ENCODE data around the gene PPP2R5D. TPM values are rescaled to one million over a fixed set of nuclear protein-coding genes. Genes with fewer than 3 reads are reported as not detected.

PPP2R5D gene
- total and polyA plus RNA-seq, 2 donors = 25.0 to 45.8 TPM

DNA sequence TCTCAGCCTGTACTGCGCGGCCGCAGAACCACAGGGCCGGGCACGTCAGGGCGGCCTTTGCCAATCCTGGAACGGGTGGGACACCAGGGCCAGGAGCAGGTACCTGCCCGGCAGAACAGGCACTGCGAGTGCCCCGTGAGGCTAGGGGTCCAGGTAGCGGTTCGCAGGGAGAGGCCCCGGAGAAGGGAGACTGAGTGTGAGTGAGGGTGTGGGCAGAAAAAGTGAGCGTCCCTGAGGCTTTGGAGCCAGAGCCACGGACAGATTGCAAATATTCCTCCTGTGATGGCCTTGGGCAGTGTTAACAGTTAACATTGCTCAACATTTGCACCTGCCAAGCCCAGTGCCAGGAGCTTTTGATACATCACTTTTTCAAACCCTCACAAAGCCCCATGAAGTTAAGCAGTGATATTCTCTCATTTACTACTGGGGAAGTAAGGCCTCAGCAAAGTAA is 23.3 kb upstream of the PPP2R5D start:
- DNase-seq (ENCODE audit: low read depth in 6 of 9, low spot score in 9 of 9) = peak in 1 of 9 donors; percentile 20
- Histone ChIP-seq H3K36me3 (ENCODE audit: control insufficient read depth in 2 of 2, insufficient read depth in 2 of 2, low read length in 1 of 2) (peaks cover 34 to 38% of the 10 kb centered on the region in 2 donors), H3K27ac (ENCODE audit: low read depth in 1 of 2, low read length in 1 of 2) (no peak overlapping the region), H3K4me3 (ENCODE audit: low read length in 2 of 2) (peak overlapping the region; percentile 26 to 41), H3K27me3 (ENCODE audit: control insufficient read depth in 2 of 2, insufficient read depth in 1 of 2, low read length in 1 of 2) (peaks cover 0 to 14% of the 10 kb centered on the region in 2 donors), H3K9me3 (ENCODE audit: control insufficient read depth in 2 of 2, insufficient read depth in 1 of 2, low read length in 1 of 2) (peaks cover 0 to 4% of the 10 kb centered on the region in 2 donors), H3K4me1 (ENCODE audit: control insufficient read depth in 2 of 2, insufficient read depth in 2 of 2, low read length in 2 of 2) (peaks cover 14 to 52% of the 10 kb centered on the region in 2 donors)
- WGBS = 48% methylated on average over 15 of the region's 15 CpGs

- Histone ChIP-seq H3K27me3 (ENCODE audit: control insufficient read depth in 2 of 2, insufficient read depth in 1 of 2, low read length in 1 of 2) (peaks cover 0 to 14% of the 10 kb centered on the region in 2 donors), H3K4me3 (ENCODE audit: low read length in 2 of 2) (no peak overlapping the region), H3K4me1 (ENCODE audit: control insufficient read depth in 2 of 2, insufficient read depth in 2 of 2, low read length in 2 of 2) (peaks cover 14 to 52% of the 10 kb centered on the region in 2 donors), H3K36me3 (ENCODE audit: control insufficient read depth in 2 of 2, insufficient read depth in 2 of 2, low read length in 1 of 2) (peaks cover 43 to 46% of the 10 kb centered on the region in 2 donors), H3K27ac (ENCODE audit: low read depth in 1 of 2, low read length in 1 of 2) (peak overlapping the region in 1 of 2 donors; percentile 74), H3K9me3 (ENCODE audit: control insufficient read depth in 2 of 2, insufficient read depth in 1 of 2, low read length in 1 of 2) (peaks cover 0 to 4% of the 10 kb centered on the region in 2 donors)
- 97% methylated on average over 12 of the region's 12 CpGs for WGBS
- no peak for DNase-seq (ENCODE audit: low read depth in 6 of 9, low spot score in 9 of 9)
Observed at GRCh38 chr6:42962096-42962495, 22.3 kb upstream of the PPP2R5D start.

- Histone ChIP-seq H3K36me3 (ENCODE audit: control insufficient read depth in 2 of 2, insufficient read depth in 2 of 2, low read length in 1 of 2) (peaks cover 47 to 52% of the 10 kb centered on the region in 2 donors), H3K4me3 (ENCODE audit: low read length in 2 of 2) (no peak overlapping the region), H3K9me3 (ENCODE audit: control insufficient read depth in 2 of 2, insufficient read depth in 1 of 2, low read length in 1 of 2) (peaks cover 0 to 4% of the 10 kb centered on the region in 2 donors), H3K27me3 (ENCODE audit: control insufficient read depth in 2 of 2, insufficient read depth in 1 of 2, low read length in 1 of 2) (peaks cover 0 to 14% of the 10 kb centered on the region in 2 donors), H3K27ac (ENCODE audit: low read depth in 1 of 2, low read length in 1 of 2) (peak overlapping the region in 1 of 2 donors; percentile 74), H3K4me1 (ENCODE audit: control insufficient read depth in 2 of 2, insufficient read depth in 2 of 2, low read length in 2 of 2) (peaks cover 14 to 52% of the 10 kb centered on the region in 2 donors)
- peak in 5 of 9 donors; percentile 47 to 85 (median 69) for DNase-seq (ENCODE audit: low read depth in 6 of 9, low spot score in 9 of 9)
- WGBS = 86% methylated on average over 13 of the region's 13 CpGs
Observed at GRCh38 chr6:42962502-42963178, 21.7 kb upstream of the PPP2R5D start.

DNA sequence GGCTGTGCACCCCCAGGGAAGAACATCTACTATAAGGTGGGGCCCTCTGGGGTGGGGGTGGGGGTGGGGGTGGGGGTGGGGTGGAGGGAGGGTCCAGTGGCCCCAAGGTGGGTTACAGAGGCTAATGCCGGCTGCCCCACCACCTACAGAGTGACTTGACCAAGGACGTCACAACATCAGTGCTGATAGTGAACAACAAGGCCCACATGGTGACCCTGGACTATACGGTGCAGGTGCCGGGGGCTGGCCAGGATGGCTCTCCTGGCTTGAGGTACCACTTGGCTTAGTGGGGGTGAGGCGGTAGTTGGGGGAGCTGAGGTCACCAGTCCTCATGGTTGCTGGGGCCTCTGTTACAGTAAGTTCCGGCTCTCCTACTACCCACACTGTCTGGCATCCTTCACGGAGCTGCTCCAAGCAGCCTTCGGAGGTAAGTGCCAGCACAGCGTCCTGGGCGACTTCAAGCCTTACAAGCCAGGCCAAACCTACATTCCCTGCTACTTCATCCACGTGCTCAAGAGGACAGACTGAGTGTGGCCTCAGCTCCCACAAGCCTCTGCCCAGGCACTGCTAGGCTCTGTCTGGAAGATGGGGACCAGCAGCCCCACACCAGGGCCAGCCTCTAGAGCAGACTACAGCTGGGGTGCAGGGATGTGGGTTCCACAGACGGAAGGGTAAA is 21.1 kb upstream of the PPP2R5D start:
- Histone ChIP-seq H3K36me3 (ENCODE audit: control insufficient read depth in 2 of 2, insufficient read depth in 2 of 2, low read length in 1 of 2) (peaks cover 51 to 56% of the 10 kb centered on the region in 2 donors), H3K9me3 (ENCODE audit: control insufficient read depth in 2 of 2, insufficient read depth in 1 of 2, low read length in 1 of 2) (peaks cover 0 to 4% of the 10 kb centered on the region in 2 donors), H3K27ac (ENCODE audit: low read depth in 1 of 2, low read length in 1 of 2) (peak overlapping the region in 1 of 2 donors; percentile 74), H3K27me3 (ENCODE audit: control insufficient read depth in 2 of 2, insufficient read depth in 1 of 2, low read length in 1 of 2) (peaks cover 0 to 14% of the 10 kb centered on the region in 2 donors), H3K4me3 (ENCODE audit: low read length in 2 of 2) (no peak overlapping the region), H3K4me1 (ENCODE audit: control insufficient read depth in 2 of 2, insufficient read depth in 2 of 2, low read length in 2 of 2) (peaks cover 14 to 52% of the 10 kb centered on the region in 2 donors)
- DNase-seq (ENCODE audit: low read depth in 6 of 9, low spot score in 9 of 9) = no peak
- 96% methylated on average over 12 of the region's 12 CpGs for WGBS

DNA sequence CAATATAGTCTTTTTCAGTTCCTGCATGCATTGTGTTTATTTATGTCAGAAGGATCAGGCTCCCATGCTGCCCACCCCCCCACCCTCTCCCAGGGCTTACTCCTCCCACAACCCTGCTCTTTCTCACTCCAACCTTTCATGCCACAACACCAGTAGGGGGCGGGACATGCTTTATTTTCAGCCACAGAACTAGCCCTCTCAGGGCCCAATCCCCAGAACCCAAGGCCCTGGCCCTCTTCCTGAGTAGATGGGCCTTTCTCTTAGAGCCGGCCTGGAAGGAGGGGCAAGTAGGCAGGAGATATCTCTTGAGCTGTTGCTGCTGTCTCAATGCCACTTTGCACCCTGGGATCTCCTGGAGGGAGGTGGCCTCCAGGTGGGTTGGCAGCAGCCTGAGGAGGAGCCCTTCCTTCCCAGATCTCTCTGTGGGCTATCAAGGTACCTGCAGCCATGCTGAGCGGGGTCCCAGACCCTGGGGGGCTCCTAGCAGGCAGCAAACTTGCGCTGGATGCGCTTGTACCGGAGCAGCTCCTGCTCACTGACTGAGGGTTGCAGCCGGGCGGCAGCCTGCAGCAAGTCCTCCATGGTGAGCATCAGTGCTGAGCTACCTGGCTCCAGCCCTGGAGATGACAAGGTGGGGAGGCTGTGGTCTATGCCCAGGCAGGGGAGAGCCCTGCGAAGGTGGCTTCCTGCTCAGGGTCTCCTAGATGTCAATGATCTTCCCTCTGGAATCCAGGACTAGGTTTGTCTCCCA is 20.3 kb upstream of the PPP2R5D start:
- H3K36me3 ChIP-seq (ENCODE audit: control insufficient read depth in 2 of 2, insufficient read depth in 2 of 2, low read length in 1 of 2) = peaks cover 58 to 63% of the 10 kb centered on the region in 2 donors
- peaks cover 0 to 14% of the 10 kb centered on the region in 2 donors for H3K27me3 ChIP-seq (ENCODE audit: control insufficient read depth in 2 of 2, insufficient read depth in 1 of 2, low read length in 1 of 2)
- no peak overlapping the region for H3K4me3 ChIP-seq (ENCODE audit: low read length in 2 of 2)
- H3K4me1 ChIP-seq (ENCODE audit: control insufficient read depth in 2 of 2, insufficient read depth in 2 of 2, low read length in 2 of 2) = peaks cover 14 to 52% of the 10 kb centered on the region in 2 donors
- 98% methylated on average over 9 of the region's 9 CpGs for WGBS
- peaks cover 0 to 4% of the 10 kb centered on the region in 2 donors for H3K9me3 ChIP-seq (ENCODE audit: control insufficient read depth in 2 of 2, insufficient read depth in 1 of 2, low read length in 1 of 2)
- DNase-seq (ENCODE audit: low read depth in 6 of 9, low spot score in 9 of 9) = peak in 3 of 9 donors; percentile 43 to 72 (median 69)
- H3K27ac ChIP-seq (ENCODE audit: low read depth in 1 of 2, low read length in 1 of 2) = peak overlapping the region in 1 of 2 donors; percentile 74

DNA sequence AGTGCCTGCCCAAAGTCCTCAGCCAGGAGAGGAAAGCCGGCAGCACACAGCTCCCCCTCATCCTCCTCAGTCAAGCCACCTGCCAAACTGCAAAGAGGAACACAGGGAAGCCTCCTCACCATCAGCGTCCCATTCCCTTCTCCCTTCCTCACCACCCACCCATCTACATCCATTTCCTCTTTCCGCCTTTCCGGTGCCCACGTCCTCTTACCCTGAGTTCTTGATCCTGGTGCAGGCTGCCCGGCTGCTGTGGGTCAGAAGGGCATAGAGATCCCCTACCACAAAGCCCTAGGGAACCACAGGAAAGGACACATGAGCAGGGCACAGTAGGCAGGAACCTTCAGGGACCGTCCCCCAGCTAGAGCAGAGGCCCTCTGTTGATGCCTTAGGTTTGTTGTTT is 17.8 kb upstream of the PPP2R5D start:
- peaks cover 64 to 88% of the 10 kb centered on the region in 2 donors for H3K36me3 ChIP-seq (ENCODE audit: control insufficient read depth in 2 of 2, insufficient read depth in 2 of 2, low read length in 1 of 2)
- H3K4me3 ChIP-seq (ENCODE audit: low read length in 2 of 2) = no peak overlapping the region
- H3K27me3 ChIP-seq (ENCODE audit: control insufficient read depth in 2 of 2, insufficient read depth in 1 of 2, low read length in 1 of 2) = no peaks in the 10 kb centered on the region
- H3K4me1 ChIP-seq (ENCODE audit: control insufficient read depth in 2 of 2, insufficient read depth in 2 of 2, low read length in 2 of 2) = peaks cover 11 to 34% of the 10 kb centered on the region in 2 donors
- no peak for DNase-seq (ENCODE audit: low read depth in 6 of 9, low spot score in 9 of 9)
- WGBS = 91% methylated on average over 7 of the region's 7 CpGs
- H3K9me3 ChIP-seq (ENCODE audit: control insufficient read depth in 2 of 2, insufficient read depth in 1 of 2, low read length in 1 of 2) = peaks cover 0 to 2% of the 10 kb centered on the region in 2 donors
- no peak overlapping the region for H3K27ac ChIP-seq (ENCODE audit: low read depth in 1 of 2, low read length in 1 of 2)

DNA sequence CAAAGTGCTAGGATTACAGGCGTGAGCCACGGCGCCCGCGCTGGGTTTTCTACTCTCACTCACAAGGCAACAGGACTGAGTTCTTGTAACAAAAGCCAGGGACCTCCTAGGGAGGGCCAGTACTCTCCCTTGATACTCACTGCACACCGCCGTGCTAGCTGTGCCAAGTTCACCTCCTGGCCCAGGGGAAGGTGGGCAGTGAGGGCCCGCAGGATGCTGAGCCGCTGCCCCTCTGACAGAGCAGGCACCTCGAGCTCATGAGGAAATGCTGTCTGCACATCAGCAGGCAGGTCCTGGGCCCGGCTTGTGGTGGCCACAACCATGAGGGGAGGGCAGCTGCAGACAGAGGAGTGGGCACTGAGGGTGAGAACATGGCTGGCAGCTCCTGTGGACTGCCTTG is 17.1 kb upstream of the PPP2R5D start:
- H3K4me3 ChIP-seq (ENCODE audit: low read length in 2 of 2) = no peak overlapping the region
- no peaks in the 10 kb centered on the region for H3K27me3 ChIP-seq (ENCODE audit: control insufficient read depth in 2 of 2, insufficient read depth in 1 of 2, low read length in 1 of 2)
- peaks cover 11 to 27% of the 10 kb centered on the region in 2 donors for H3K4me1 ChIP-seq (ENCODE audit: control insufficient read depth in 2 of 2, insufficient read depth in 2 of 2, low read length in 2 of 2)
- peaks cover 0 to 2% of the 10 kb centered on the region in 2 donors for H3K9me3 ChIP-seq (ENCODE audit: control insufficient read depth in 2 of 2, insufficient read depth in 1 of 2, low read length in 1 of 2)
- H3K27ac ChIP-seq (ENCODE audit: low read depth in 1 of 2, low read length in 1 of 2) = no peak overlapping the region
- peaks cover 64 to 89% of the 10 kb centered on the region in 2 donors for H3K36me3 ChIP-seq (ENCODE audit: control insufficient read depth in 2 of 2, insufficient read depth in 2 of 2, low read length in 1 of 2)
- no peak for DNase-seq (ENCODE audit: low read depth in 6 of 9, low spot score in 9 of 9)
- WGBS = 98% methylated on average over 11 of the region's 11 CpGs

GRCh38 chr6:42968126-42968701 is 16.2 kb upstream of the PPP2R5D start:
- Histone ChIP-seq H3K4me1 (ENCODE audit: control insufficient read depth in 2 of 2, insufficient read depth in 2 of 2, low read length in 2 of 2) (peaks cover 8 to 17% of the 10 kb centered on the region in 2 donors), H3K27me3 (ENCODE audit: control insufficient read depth in 2 of 2, insufficient read depth in 1 of 2, low read length in 1 of 2) (no peaks in the 10 kb centered on the region), H3K36me3 (ENCODE audit: control insufficient read depth in 2 of 2, insufficient read depth in 2 of 2, low read length in 1 of 2) (peaks cover 56 to 84% of the 10 kb centered on the region in 2 donors), H3K4me3 (ENCODE audit: low read length in 2 of 2) (no peak overlapping the region), H3K9me3 (ENCODE audit: control insufficient read depth in 2 of 2, insufficient read depth in 1 of 2, low read length in 1 of 2) (peaks cover 0 to 2% of the 10 kb centered on the region in 2 donors), H3K27ac (ENCODE audit: low read depth in 1 of 2, low read length in 1 of 2) (peak overlapping the region in 1 of 2 donors; percentile 37)
- WGBS = 99% methylated on average over 12 of the region's 12 CpGs
- DNase-seq (ENCODE audit: low read depth in 6 of 9, low spot score in 9 of 9) = no peak
